Mesothelial cell of epicardium (in vitro differentiated cells): ENCODE measurements around the gene RPL3. TPM values are rescaled to one million over a fixed set of nuclear protein-coding genes. Genes with fewer than 3 reads are reported as not detected.
"Not testable (repeated sequence)": the region's sequence is repeated elsewhere in the genome, so short reads cannot be mapped to it uniquely, and the experiment has no call there.

Experiments used
- DNase-seq, 2 experiments: peaks; one replicate each; pipeline ENCODE4 v3.0.0; 2021; ENCODE audit warnings: low spot score in 2 of 2; ENCODE audit not compliant: unreplicated experiment in 2 of 2
- H3K27ac Mint-ChIP-seq: 2 replicates; pipeline ENCODE4 v1.8.0; 2021; ENCODE audit warnings: mixed read lengths
- H3K27me3 Mint-ChIP-seq: 2 replicates; pipeline ENCODE4 v1.8.0; 2021; ENCODE audit warnings: low read depth, mixed read lengths
- H3K36me3 Mint-ChIP-seq: 2 replicates; pipeline ENCODE4 v1.8.0; 2021; ENCODE audit warnings: mixed read lengths
- H3K4me1 Mint-ChIP-seq: 2 replicates; pipeline ENCODE4 v1.8.0; 2021; ENCODE audit warnings: mixed read lengths
- H3K4me3 Mint-ChIP-seq: 2 replicates; pipeline ENCODE4 v1.8.0; 2021; ENCODE audit warnings: mild to moderate bottlenecking, moderate library complexity, mixed read lengths
- H3K9me3 Mint-ChIP-seq: 2 replicates; pipeline ENCODE4 v1.8.0; 2021; ENCODE audit warnings: mixed read lengths
- CTCF ChIP-seq: fragments of 200-600 bp; sonication (generic); IDR thresholded peaks from one replicate; pipeline ENCODE4 v1.5.0; 2021; ENCODE audit warnings: antibody characterized with exemption; ENCODE audit not compliant: unreplicated experiment
- total RNA-seq: library from RNA; stranded (reverse); gene quantifications from 3 replicates; pipeline ENCODE4 v1.2.1, GENCODE V29; 2021

RPL3 gene
- total RNA-seq, 1 donor from 2014 or later, result 2,423 TPM

DNA sequence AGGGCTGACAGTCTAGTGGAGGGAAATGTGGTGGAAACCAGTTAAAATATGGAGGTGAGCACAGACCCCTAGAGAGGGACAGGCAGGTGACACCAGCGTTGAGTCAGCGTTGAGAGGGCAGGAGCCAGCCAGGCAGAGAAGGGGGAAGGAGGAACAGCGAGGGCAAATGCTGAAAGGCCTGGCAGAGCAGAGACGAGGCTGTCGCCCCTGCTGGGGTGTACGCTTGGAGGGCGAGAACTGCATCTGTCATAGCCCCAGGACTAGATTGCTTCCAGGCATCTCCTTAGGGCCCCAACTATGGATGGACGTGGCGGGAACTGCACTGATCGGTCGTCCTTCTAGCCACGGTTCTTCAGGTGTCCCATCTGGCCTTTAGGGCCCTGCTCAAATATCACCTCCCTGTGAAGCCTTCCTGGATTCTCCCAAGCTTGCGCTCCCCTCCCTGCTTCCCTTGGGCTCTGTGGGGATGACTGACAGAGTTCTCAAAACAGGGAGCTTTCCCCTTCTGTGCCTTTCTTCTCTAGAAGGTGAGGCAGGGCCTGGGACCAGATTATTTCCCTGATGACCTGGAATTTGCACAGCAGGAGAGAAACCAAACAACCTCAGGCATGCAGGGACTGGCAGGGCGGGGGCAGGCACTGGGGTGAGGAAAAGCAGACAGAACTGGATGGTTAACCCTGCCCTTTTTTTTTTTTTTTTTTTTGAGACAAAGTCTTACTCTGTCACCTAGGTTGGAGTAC is 41.4 kb upstream of the RPL3 start:
- H3K9me3 Mint-ChIP-seq, result no peaks in the 10 kb centered on the region
- H3K36me3 Mint-ChIP-seq, result peaks cover 13% of the 10 kb centered on the region
- H3K4me3 Mint-ChIP-seq, result no peak overlapping the region
- no peak for DNase-seq
- H3K27ac Mint-ChIP-seq, result peak overlapping the region; percentile 63
- peaks cover 41% of the 10 kb centered on the region for H3K4me1 Mint-ChIP-seq
- TF ChIP-seq CTCF, result no peak
- no peaks in the 10 kb centered on the region for H3K27me3 Mint-ChIP-seq

DNA sequence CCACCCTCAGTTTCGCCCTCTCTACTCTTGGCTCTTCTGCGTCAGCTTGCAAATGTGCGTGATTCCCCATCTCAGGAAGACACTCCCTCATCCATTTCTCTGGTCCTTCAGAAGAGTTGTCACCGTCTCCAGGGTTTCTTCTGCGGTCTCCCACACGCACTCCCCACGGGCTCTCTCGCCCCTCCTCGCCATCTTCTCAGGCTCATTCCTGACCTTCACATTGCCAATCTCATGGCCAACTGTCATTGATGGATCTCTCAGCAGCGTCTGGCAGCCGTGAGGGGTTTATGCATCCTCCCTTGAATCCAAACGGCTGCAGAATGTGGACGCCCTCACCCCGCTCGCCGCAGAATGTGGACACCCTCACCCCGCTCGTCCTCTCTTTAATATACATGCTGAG is 40.8 kb upstream of the RPL3 start:
- TF ChIP-seq CTCF, result no peak
- Mint-ChIP-seq H3K27me3 (no peaks in the 10 kb centered on the region), H3K4me3 (no peak overlapping the region), H3K27ac (no peak overlapping the region), H3K9me3 (no peaks in the 10 kb centered on the region), H3K4me1 (peaks cover 41% of the 10 kb centered on the region), H3K36me3 (peaks cover 13% of the 10 kb centered on the region)
- DNase-seq, result no peak

GRCh38 chr22:39359659-39360195 is 40.3 kb upstream of the RPL3 start:
- H3K4me1 Mint-ChIP-seq, result peaks cover 36% of the 10 kb centered on the region
- H3K4me3 Mint-ChIP-seq, result no peak overlapping the region
- no peaks in the 10 kb centered on the region for H3K27me3 Mint-ChIP-seq
- no peak for TF ChIP-seq CTCF
- peaks cover 13% of the 10 kb centered on the region for H3K36me3 Mint-ChIP-seq
- DNase-seq, result no peak
- no peak overlapping the region for H3K27ac Mint-ChIP-seq
- H3K9me3 Mint-ChIP-seq, result no peaks in the 10 kb centered on the region

DNA sequence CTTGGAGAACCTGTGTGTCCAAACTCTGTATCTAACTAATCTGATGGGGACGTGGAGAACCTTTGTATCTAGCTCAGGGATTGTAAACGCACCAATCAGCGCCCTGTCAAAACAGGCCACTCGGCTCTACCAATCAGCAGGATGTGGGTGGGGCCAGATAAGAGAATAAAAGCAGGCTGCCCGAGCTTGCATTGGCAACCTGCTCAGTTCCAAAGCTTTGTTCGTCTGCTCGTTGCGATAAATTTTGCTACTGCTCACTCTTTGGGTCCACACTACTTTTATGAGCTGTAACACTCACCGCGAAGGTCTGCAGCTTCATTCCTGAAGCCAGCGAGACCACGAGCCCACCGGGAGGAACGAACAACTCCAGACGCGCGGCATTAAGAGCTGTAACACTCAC is 38.8 kb upstream of the RPL3 start:
- H3K4me3 Mint-ChIP-seq, DNase-seq, H3K27me3 Mint-ChIP-seq, H3K9me3 Mint-ChIP-seq, H3K27ac Mint-ChIP-seq: not testable (repeated sequence)
- Mint-ChIP-seq H3K36me3 (peaks cover 13% of the 10 kb centered on the region), H3K4me1 (peaks cover 21% of the 10 kb centered on the region)

DNA sequence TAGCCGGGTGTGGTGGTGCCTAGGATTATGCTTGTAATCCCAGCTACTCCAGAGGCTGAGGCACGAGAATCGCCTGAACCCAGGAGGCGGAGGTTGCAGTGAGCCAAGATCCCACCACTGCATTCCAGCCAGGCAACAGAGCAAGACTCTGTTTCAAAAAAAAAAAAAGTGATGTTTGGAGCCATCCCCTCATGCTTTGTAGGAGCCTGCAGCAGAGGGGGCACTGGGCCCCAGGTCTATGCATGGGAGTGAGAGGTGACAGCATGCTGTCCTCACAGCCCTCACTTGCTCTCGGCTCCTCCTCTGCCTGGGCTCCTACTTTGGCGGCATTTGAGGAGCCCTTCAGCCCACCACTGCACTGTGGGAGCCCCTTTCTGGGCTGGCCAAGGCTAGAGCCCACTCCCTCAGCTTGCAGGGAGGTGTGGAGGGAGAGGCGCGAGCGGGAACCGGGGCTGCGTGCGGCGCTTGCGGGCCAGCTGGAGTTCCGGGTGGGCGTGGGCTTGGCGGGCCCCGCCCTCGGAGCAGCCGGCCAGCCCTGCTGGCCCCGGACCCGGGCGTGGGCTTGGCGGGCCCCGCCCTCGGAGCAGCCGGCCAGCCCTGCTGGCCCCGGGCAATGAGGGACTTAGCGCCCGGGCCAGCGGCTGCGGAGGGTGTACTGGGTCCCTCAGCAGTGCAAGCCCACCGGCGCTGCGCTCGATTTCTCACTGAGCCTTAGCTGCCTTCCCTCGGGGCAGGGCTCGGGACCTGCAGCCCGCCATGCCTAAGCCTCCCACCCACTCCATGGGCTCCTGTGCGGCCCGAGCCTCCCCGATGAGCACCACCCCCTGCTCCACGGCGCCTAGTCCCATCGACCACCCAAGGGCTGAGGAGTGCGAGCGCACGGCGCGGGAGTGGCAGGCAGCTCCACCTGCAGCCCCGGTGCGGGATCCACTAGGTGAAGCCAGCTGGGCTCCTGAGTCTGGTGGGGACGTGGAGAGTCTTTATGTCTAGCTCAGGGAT is 38.0 kb upstream of the RPL3 start:
- Mint-ChIP-seq H3K36me3 (peaks cover 13% of the 10 kb centered on the region), H3K4me1 (peaks cover 14% of the 10 kb centered on the region), H3K4me3 (peak overlapping the region; percentile 42)
- H3K9me3 Mint-ChIP-seq, DNase-seq, H3K27ac Mint-ChIP-seq, H3K27me3 Mint-ChIP-seq: not testable (repeated sequence)

- peaks cover 13% of the 10 kb centered on the region for H3K36me3 Mint-ChIP-seq
- H3K9me3 Mint-ChIP-seq, result no peaks in the 10 kb centered on the region
- no peak for TF ChIP-seq CTCF
- no peak for DNase-seq
- H3K27me3 Mint-ChIP-seq, result no peaks in the 10 kb centered on the region
- H3K27ac Mint-ChIP-seq, result no peak overlapping the region
- peaks cover 19% of the 10 kb centered on the region for H3K4me1 Mint-ChIP-seq
- H3K4me3 Mint-ChIP-seq, result no peak overlapping the region
Measured at GRCh38 chr22:39356464-39356863, 37.0 kb upstream of the RPL3 start.

GRCh38 chr22:39355805-39356204 is 36.4 kb upstream of the RPL3 start:
- not testable (repeated sequence) for H3K9me3 Mint-ChIP-seq, H3K4me3 Mint-ChIP-seq, H3K27ac Mint-ChIP-seq, DNase-seq, H3K27me3 Mint-ChIP-seq
- Mint-ChIP-seq H3K36me3 (peaks cover 13% of the 10 kb centered on the region), H3K4me1 (peaks cover 23% of the 10 kb centered on the region)
